ENCODE data around the gene RRN3. TPM values are rescaled to one million over a fixed set of nuclear protein-coding genes. Genes with fewer than 3 reads are reported as not detected.

RRN3 gene
- total and polyA plus RNA-seq, 9 donors: 18.8 to 46.0 (median 30.7) TPM

- intact Hi-C loops (cut with DNase I): no loop called here
Observed at GRCh38 chr16:15035163-15035729, 58.8 kb downstream of the RRN3 start.

DNA sequence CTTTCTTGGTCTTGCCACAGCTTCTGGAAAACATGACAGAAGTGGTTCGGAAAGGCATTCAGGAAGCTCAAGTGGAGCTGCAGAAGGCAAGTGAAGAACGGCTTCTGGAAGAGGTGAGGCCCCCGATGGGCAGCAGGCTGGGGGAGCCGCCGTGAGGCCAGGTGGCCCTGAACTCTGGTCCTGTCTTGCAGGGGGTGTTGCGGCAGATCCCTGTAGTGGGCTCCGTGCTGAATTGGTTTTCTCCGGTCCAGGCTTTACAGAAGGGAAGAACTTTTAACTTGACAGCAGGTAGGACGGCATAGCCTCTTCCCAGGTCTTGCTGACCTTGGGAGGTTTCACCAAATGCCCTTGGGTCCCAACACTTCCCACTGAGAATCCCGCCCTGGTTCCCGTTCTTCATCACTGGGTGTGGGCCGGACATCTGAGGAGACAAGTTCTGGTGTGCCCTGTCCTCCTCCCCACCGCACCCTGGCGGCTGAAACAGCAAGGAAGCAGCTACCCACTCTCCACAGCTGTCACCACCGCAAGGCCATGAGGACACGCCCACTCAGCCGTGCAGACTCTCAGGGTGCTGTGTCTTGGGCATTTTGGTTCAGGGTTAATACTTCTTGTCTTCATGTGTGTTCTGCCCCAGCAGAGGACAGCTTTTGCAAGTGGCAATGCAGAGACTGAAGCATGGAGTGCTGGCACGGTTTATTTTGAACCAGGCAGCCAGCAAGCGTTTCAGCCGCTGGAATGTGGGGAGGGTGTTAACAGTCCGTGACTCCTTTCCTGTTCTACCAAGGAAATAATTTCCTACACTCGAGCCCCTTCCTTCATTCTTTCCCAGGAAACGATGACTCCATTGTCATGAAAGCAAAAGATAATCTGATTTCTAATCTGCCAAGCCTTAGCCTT lies 59.6 kb downstream of the RRN3 start:
- H3K36me3 ChIP-seq: no peaks in the 10 kb centered on the region
- WGBS, 3 donors: 43 to 67% (median 52%) methylated on average over 23 of the region's 23 CpGs
- intact Hi-C loops (cut with DNase I): no loop called here
- TF ChIP-seq, protein P1, sequence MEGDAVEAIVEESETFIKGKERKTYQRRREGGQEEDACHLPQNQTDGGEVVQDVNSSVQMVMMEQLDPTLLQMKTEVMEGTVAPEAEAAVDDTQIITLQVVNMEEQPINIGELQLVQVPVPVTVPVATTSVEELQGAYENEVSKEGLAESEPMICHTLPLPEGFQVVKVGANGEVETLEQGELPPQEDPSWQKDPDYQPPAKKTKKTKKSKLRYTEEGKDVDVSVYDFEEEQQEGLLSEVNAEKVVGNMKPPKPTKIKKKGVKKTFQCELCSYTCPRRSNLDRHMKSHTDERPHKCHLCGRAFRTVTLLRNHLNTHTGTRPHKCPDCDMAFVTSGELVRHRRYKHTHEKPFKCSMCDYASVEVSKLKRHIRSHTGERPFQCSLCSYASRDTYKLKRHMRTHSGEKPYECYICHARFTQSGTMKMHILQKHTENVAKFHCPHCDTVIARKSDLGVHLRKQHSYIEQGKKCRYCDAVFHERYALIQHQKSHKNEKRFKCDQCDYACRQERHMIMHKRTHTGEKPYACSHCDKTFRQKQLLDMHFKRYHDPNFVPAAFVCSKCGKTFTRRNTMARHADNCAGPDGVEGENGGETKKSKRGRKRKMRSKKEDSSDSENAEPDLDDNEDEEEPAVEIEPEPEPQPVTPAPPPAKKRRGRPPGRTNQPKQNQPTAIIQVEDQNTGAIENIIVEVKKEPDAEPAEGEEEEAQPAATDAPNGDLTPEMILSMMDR (IDR thresholded peaks at IDR 0.05): no peak
- TF ChIP-seq EP300 (IDR thresholded peaks at IDR 0.05) (no peak), POLR2A (IDR thresholded peaks at IDR 0.05) (no peak)
- no peaks in the 10 kb centered on the region for H3K27me3 ChIP-seq
- no peak overlapping the region for H3K4me3 ChIP-seq
- no peaks in the 10 kb centered on the region for H3K4me1 ChIP-seq (ENCODE audit: insufficient read depth)
- no peaks in the 10 kb centered on the region for H3K9me3 ChIP-seq
- no peak for DNase-seq
- no peak overlapping the region for H3K27ac ChIP-seq

More at GRCh38 chr16:15035163-15035729, 58.8 kb downstream of the RRN3 start:
- Histone ChIP-seq H3K27me3 (no peaks in the 10 kb centered on the region), H3K4me3 (no peak overlapping the region), H3K4me1 (ENCODE audit: insufficient read depth) (no peaks in the 10 kb centered on the region), H3K36me3 (no peaks in the 10 kb centered on the region), H3K27ac (no peak overlapping the region), H3K9me3 (no peaks in the 10 kb centered on the region)
- no peak for DNase-seq
- 79 to 89% (median 82%) methylated on average over 15 of the region's 15 CpGs for WGBS, 3 donors
- TF ChIP-seq, protein P1 (IDR thresholded peaks at IDR 0.05): no peak
- no peak for TF ChIP-seq POLR2A (IDR thresholded peaks at IDR 0.05)
- no peak for TF ChIP-seq EP300 (IDR thresholded peaks at IDR 0.05)

- WGBS, 3 donors: 79 to 87% (median 84%) methylated on average over 14 of the region's 14 CpGs
- Histone ChIP-seq H3K9me3 (no peaks in the 10 kb centered on the region), H3K4me3 (no peak overlapping the region), H3K27ac (no peak overlapping the region), H3K27me3 (no peaks in the 10 kb centered on the region), H3K4me1 (ENCODE audit: insufficient read depth) (no peaks in the 10 kb centered on the region), H3K36me3 (no peaks in the 10 kb centered on the region)
- intact Hi-C loops (cut with DNase I): no loop called here
- DNase-seq: no peak
- TF ChIP-seq, protein P1 (IDR thresholded peaks at IDR 0.05): no peak
- no peak for TF ChIP-seq POLR2A (IDR thresholded peaks at IDR 0.05)
- no peak for TF ChIP-seq EP300 (IDR thresholded peaks at IDR 0.05)
Observed at GRCh38 chr16:15033309-15033707, 60.8 kb downstream of the RRN3 start.

GRCh38 chr16:15032547-15033308 lies 61.3 kb downstream of the RRN3 start:
- Histone ChIP-seq H3K27me3 (no peaks in the 10 kb centered on the region), H3K36me3 (no peaks in the 10 kb centered on the region), H3K9me3 (no peaks in the 10 kb centered on the region), H3K4me1 (ENCODE audit: insufficient read depth) (no peaks in the 10 kb centered on the region), H3K4me3 (no peak overlapping the region), H3K27ac (no peak overlapping the region)
- DNase-seq: no peak
- intact Hi-C loops (cut with DNase I): no loop called here
- TF ChIP-seq, protein P1 (IDR thresholded peaks at IDR 0.05): no peak
- no peak for TF ChIP-seq EP300 (IDR thresholded peaks at IDR 0.05)
- no peak for TF ChIP-seq POLR2A (IDR thresholded peaks at IDR 0.05)
- 74 to 83% (median 75%) methylated on average over 13 of the region's 13 CpGs for WGBS, 3 donors

Data from ovary (tissue), 9 donors.